Daoy (cell line): ENCODE results near the gene SMYD3. TPM values are rescaled to one million over a fixed set of nuclear protein-coding genes. Genes with fewer than 3 reads are reported as not detected.

Experiments used
- DNase-seq: peaks from one replicate; pipeline ENCODE4 v3.0.0-alpha.2; 2015; ENCODE audit warnings: low read depth
- total RNA-seq: library from RNA; depleted of rRNA; stranded (reverse); fragments of >200 nt; shearing (Covaris generic); gene quantifications from 2 replicates; pipeline ENCODE4 v1.2.3, GENCODE V29; 2014

Gene SMYD3
- total RNA-seq, 1 experiment from 2014 or later, result 21.4 TPM

DNA sequence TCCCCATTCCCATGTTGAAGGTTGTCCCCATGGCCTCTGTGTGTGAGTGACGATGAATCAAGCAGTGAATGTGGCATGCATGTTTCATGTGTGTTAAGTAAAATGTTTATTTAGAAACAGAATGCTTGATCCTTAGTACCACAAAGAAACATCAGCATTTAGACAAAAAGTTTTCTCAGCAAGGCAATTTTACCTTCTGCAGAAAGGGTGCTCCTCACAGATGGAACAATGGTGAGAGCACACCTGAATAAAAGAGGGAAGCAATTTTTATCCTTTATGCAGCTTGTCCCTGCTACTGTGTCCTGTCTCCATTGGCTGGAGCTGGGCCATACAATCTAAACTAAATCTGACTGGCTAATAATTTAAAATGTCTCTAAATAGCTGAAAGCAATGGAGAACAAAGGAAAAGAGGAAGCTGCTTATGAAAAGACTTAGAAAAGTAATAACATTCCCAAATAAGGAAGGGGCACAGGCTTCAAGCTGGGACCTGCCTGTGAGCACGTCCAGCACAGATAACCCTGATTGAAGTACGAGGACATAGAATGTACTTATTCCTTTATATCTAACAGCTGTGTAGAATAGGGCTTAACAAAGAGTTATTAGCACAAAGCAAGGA is 8.4 kb upstream of the SMYD3 start:
- no peak for DNase-seq

DNA sequence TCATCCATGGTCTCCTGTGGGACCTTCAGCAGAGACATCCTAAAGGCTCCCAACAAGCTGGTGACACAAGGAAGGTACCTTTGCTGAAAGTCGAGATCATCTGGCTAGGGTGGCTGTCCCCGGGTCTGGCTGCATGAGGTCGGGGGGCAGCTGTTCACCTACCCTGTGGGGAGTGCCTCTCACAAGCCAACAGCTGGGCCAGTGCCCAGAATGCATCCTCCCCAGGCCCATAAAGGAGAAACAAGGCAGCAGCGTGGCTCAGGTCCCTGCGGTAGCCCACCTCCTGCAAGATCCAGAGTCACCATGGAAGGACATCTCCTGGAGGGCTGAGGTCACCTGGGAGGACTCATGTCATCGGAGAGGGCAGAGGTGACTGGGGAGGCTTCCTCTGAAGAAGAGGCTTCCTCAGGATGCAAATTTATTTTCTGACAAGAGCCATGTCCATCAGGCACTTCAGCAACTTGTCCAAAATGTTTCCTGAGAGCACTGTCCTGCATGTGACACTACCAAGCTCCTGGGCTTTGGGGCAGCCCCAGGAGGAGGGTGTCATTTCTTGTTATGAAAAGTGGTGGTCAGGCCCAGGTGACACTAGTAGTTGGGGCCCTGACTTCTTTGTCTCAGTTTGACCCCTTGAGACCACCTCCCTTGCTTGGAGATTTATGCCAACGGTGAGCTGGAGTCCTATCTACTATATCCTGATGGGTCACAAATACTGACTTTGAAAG is 6.7 kb upstream of the SMYD3 start:
- no peak for DNase-seq

GRCh38 chr1:246513041-246513440 is 6.0 kb upstream of the SMYD3 start:
- no peak for DNase-seq

GRCh38 chr1:246512635-246513034 is 5.6 kb upstream of the SMYD3 start:
- no peak for DNase-seq

- no peak for DNase-seq
These were observed 5.2 kb upstream of the SMYD3 start for GRCh38 chr1:246512230-246512629.

DNA sequence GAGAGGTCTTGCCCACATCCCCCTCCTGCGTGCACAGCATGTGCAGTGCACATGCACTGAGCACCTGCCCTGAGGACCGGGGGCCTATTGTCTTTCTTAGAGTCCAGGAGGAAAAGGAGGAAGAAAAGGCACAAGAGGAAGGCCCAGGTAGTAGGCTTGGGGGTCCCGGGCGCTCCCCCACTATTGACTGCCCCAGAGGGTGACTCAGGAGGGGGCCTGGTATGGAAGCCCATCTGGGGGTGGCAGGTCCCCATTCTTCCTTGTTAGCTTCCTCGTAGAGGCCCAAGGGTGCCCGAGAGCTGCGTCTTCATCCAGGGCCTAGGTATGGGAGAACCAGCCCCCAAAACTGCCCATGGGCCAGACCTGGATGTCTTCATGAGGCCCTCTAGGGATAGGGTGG is 4.1 kb upstream of the SMYD3 start:
- no peak for DNase-seq

- DNase-seq, result no peak
These were observed 3.3 kb upstream of the SMYD3 start for GRCh38 chr1:246510147-246511030.

GRCh38 chr1:246508897-246509688 is 2.0 kb upstream of the SMYD3 start:
- no peak for DNase-seq

DNA sequence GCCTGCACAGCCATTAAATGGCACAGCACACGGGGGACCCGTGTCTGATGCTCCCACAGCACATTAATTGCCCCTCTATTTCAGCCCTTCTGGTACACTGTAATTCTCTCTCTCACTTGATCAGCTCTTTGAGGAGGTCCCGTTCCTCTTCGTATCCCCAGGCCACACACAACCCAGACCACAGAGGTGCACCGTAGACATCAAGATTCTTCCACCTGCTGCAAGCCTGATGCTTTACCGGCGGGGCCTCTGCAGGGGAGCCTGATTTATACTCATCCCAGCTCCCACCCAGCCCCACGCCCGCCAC is 759 bp downstream of the SMYD3 start:
- no peak for DNase-seq

DNA sequence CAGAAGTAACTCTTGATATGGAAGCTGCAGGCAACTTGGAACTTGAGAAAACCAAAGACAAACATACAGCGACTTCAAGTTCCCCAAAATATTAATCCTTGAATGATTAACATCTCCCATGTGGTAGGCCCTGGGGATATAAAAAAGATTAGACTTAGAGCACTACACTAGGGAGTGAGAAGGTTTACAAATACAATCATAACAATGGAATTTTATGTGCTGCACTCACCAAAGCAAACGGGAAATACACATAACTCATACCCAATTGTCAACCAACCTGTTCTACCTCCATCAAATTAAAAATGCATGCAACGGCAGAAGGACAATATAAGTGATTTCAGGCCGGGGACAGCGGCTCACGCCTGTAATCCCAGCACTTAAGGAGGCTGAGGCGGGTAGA is 3.7 kb downstream of the SMYD3 start:
- DNase-seq, result no peak

GRCh38 chr1:246497331-246497915 is 9.7 kb downstream of the SMYD3 start:
- peak; percentile 51 for DNase-seq

DNA sequence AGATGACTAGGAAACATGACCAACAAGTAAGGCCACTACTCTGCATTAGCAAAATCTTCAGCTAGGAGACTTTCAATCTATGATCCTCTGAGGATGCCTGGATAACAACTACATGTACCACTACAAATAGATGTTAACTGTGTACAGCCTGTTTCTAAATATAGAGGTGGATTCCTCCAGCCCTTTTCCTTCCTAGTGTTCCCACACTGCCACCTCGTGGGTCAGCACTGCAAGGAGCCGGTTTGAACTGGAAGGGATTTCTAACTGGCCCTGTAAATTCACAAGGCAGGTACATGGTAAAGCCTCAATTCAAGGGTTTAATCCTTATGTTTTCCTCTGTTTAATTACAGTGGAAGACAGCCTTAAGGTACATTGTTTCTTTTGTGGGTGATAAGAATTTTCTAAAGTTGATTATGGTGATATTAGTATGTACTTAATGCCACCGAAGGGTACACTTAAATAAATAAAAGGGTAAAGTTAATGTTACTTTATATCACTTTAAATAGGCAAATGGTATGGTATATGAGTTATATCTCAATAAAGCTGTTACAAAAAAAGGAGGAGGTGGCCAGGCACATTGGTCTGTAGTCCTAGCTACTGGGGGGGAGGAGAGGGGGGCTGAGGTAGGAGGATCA is 14.4 kb downstream of the SMYD3 start:
- DNase-seq, result peak; percentile 64

GRCh38 chr1:246491551-246492053 is 15.5 kb downstream of the SMYD3 start:
- no peak for DNase-seq

DNA sequence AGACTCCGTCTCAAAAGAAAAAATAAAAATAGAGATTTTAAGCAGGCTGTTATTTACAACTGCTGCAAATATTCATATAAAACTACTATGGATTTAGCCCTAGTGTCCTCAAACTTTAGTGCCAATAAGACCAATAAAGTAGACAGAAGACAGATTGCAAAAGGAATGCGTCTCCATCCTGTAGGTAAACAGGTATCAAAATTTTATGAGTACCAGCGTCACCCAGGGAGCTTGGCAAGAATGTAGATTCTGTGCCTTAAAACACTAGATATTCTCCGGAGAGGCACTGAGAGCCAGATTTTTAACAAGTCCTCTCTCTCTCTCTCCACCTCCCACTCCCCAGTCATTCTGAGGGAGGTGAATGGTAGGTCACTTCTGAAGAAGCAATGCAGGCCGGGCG is 18.4 kb downstream of the SMYD3 start:
- DNase-seq, result no peak

DNA sequence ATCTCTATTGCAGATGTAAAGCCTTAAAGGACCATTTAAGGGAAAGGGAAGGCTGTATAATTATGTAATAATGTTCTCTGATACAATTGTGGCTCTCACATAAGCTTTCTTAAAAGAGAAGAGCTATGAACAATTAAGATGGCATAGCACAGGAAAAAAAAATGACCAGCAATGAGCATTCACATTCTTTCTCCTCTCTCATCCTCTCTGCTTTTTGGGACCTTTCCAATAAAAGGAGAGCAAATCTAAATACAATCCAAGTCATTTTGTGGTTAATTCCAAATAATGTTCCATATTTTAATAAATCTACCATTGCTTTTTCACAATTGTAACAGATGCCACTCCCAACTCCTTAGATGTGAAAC is 23.5 kb downstream of the SMYD3 start:
- DNase-seq, result no peak

GRCh38 chr1:246482805-246483568 is 24.1 kb downstream of the SMYD3 start:
- no peak for DNase-seq

DNA sequence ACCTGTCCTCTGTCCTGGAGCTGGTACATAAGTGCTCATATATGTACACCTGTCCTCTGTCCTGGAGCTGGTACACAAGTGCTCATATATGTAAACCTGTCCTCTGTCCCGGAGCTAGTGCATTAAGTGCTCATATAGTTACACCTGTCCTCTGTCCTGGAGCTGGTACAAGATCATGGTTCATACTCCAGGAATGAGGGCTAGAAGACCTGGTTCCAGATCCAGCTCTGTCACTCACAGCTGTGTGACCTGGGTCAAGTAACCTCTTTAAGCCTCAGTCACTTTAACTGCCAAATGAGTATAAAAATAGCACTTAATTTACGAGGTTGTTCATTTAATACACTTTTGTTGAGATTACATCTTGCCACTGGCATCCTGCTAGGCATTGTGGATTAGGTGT is 28.0 kb downstream of the SMYD3 start:
- no peak for DNase-seq

- no peak for DNase-seq
These were observed 29.4 kb downstream of the SMYD3 start for GRCh38 chr1:246477634-246478033.

GRCh38 chr1:246476771-246477170 is 30.3 kb downstream of the SMYD3 start:
- no peak for DNase-seq

GRCh38 chr1:246471688-246472087 is 35.4 kb downstream of the SMYD3 start:
- no peak for DNase-seq
